HEK293T (cell line): ENCODE measurements around the gene NRL.

Experiments
- BHLHE40 ChIP-seq: fragments of 450-650 bp; IDR thresholded peaks from 2 replicates; pipeline ENCODE4 v1.6.1; 2016; ENCODE audit warnings: mild to moderate bottlenecking, moderate library complexity, borderline replicate concordance
- ELF4 ChIP-seq: fragments of 450-650 bp; IDR thresholded peaks from 2 replicates; pipeline ENCODE4 v1.6.1; 2017; ENCODE audit warnings: antibody characterized with exemption
- FOXA1 ChIP-seq: fragments of 450-650 bp; IDR thresholded peaks from 2 replicates; pipeline ENCODE4 v1.6.1; 2016; ENCODE audit warnings: mild to moderate bottlenecking
- FOXK2 ChIP-seq: fragments of 450-650 bp; IDR thresholded peaks from 2 replicates; pipeline ENCODE4 v1.6.1; 2016; ENCODE audit warnings: mild to moderate bottlenecking
- L3MBTL2 ChIP-seq: fragments of 450-650 bp; conservative IDR thresholded peaks from 2 replicates; pipeline ENCODE4 v1.6.1; 2016; ENCODE audit warnings: mild to moderate bottlenecking
- NFRKB ChIP-seq: fragments of 450-650 bp; IDR thresholded peaks from 2 replicates; pipeline ENCODE4 v1.6.1; 2016; ENCODE audit warnings: mild to moderate bottlenecking, moderate library complexity
- SUZ12 ChIP-seq: fragments of 450-650 bp; IDR thresholded peaks from 2 replicates; pipeline ENCODE4 v1.6.1; 2016; ENCODE audit warnings: mild to moderate bottlenecking
- TARDBP ChIP-seq: fragments of 450-650 bp; IDR thresholded peaks from 2 replicates; pipeline ENCODE4 v1.6.1; 2016
- ZNF384 ChIP-seq: fragments of 450-650 bp; IDR thresholded peaks from 2 replicates; pipeline ENCODE4 v1.6.1; 2016

DNA sequence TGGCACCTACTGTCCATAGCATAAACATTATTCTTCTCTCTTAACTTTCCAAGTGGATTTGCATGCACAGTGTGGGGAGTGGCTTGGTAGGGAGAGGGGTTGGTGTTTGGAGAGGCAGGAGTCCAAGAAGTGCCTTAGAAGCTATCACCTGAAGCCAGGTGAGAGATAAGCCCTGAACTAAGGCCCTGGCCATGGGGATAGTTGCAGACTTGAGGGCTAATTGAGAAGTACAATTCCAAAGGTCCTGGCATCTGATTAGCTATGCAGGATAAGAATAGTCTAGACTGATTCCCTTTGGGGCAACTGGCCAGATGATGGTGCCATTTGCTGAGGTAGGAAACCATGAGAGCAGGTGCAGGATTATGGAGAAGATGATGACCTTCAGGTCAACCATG is 22.6 kb downstream of the NRL start:
- TF ChIP-seq ZNF384 (no peak), FOXK2 (no peak), SUZ12 (no peak), BHLHE40 (no peak), FOXA1 (no peak), TARDBP (no peak), NFRKB (no peak), L3MBTL2 (no peak), ELF4 (no peak)
